ACHN (cell line): ENCODE measurements around the gene PCNX1.
"Not testable (repeated sequence)": the region's sequence is repeated elsewhere in the genome, so short reads cannot be mapped to it uniquely, and the experiment has no call there.

Experiments
- DNase-seq: peaks from one replicate; pipeline ENCODE4 v3.0.0-alpha.2; 2015
- in situ Hi-C: cut with HindIII; loops from 2 replicates; pipeline ENCODE4 v1.10.0; 2017; ENCODE audit warnings: low sequenced_read_pairs, low pct_ligation_motif_present, low pct_unique_long_range_greater_than_20kb

PCNX1 gene

DNA sequence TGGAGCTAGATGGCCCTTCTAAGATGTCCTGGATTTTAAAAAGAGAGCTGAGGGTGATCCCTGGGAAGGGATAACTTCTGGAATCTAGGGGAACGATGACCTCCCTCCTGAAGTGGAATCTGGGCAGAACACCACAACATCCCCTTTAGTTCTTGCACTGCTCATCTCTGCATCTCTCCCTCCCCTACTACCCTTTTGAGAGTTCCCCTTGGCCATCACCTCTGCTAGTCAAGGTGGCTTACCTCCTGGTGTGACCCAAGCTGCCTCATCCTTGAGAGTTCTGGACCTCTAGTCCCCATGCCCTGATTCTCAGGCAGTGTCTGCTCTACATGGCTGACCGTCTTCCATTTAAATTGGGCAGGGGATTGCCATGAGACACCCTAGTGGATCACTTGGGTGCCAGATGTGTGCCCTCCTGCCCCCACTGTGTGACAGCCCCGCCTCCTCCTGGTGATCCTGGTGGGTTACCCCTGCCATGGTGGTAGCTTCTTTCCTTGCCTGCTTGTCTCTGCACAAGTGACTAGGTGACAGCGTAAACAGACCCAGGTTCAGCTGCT, 216.4 kb downstream of the PCNX1 start:
- in situ Hi-C loops: no loop called here
- DNase-seq: no peak

DNA sequence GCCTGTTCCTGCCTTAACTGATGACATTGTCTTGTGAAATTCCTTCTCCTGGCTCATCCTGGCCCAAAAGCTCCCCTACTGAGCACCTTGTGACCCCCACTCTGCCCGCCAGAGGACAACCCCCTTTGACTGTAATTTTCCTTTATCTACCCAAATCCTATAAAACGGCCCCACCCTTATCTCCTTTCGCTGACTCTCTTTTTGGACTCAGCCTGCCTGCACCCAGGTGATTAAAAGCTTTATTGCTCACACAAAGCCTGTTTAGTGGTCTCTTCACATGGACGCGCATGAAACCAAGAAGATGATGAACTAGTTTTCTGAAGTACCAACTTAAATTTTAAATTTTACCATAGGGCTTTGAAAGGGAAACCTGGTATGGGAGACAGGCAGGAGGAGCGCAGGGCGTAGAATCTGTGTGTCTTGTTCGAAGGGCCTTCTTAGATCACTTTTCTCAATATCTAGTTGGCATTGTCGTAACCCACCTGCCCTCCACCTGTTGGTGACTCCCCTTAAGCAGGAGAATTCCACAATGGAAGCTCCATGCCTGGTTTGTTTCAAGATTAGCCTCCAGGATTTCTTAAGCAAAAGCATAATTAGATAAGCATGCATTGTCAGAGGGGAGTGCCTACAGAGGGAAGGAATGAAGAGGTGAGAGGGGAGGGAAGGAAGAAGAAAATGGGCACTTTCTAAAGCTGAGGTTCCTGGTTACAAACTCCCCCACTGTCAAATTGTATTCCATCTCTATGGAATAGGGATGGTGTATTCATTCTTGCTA, 222.6 kb downstream of the PCNX1 start:
- in situ Hi-C loops: not testable (repeated sequence)

DNA sequence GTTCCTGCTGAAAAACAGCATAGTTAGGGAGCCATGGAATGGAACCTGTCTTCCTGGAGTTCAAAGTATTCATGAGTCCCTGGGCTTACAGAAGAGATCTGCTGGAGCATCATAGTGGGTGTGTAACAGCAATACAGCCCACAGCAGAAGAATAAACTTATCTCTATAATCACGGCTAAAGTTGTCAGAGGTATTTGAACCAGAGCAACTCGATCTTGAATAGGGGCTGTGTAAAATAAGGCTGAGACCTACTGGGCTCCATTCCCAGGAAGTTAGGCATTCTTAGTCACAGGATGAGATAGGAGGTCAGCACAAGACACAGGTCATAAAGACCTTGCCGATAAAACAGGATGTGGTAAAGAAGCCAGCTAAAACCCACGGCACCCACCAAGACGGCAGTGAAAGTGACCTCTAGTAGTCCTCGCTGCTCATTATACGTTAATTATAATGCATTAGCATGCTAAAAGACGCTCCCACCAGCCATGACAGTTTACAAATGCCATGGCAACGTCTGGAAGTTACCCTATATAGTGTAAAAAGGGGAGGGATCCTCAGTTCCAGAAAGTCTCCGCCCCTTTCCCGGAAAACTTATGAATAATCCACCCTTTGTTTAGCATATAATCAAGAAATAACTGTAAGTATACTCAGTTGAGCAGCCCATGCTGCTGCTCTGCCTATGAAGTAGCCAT, 223.4 kb downstream of the PCNX1 start:
- DNase-seq: peak; percentile 43

More for the DNA sequence above, 222.6 kb downstream of the PCNX1 start:
- DNase-seq: not testable (repeated sequence)

DNA sequence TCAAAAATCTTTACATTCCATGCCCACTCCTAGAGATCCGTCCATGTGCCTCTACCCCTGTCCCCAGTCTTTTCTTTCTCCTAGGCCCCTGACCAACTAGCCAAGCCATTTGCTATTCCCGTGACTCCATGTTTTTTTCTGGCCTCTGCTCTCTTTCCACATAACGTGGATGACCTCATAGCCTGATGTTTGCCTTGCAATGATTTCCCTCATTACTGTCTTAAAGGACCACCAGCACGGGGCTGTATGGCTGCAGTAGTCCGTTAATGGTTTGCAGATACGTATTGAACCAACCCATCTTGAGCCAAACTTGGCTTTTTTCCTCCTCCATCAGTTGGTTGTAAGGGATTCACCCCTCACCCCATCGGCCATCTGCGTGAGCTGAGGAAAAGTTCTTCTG, 226.0 kb downstream of the PCNX1 start:
- in situ Hi-C loops: no loop called here
- DNase-seq: no peak

More for the DNA sequence above, 223.4 kb downstream of the PCNX1 start:
- in situ Hi-C loops: no loop called here

DNA sequence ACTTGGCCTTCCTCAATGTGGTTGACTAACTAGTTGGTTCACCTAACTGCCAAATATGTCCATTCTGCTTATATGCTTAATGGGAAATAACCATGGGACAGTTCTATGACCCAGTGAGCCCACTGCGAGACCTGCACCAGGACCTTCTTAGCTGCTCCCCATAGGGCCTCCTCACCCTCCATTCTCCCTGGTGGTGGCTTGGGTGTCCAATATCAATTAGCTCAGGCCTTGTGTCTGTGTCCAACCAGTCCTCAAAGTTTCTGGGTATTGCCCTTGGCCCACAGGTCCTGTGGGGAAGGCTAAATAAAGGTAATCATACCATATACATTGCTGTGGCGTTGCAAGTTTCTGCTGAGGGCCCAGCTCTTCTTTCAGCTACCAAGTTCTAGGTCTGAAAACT, 228.2 kb downstream of the PCNX1 start:
- in situ Hi-C loops: no loop called here
- no peak for DNase-seq

DNA sequence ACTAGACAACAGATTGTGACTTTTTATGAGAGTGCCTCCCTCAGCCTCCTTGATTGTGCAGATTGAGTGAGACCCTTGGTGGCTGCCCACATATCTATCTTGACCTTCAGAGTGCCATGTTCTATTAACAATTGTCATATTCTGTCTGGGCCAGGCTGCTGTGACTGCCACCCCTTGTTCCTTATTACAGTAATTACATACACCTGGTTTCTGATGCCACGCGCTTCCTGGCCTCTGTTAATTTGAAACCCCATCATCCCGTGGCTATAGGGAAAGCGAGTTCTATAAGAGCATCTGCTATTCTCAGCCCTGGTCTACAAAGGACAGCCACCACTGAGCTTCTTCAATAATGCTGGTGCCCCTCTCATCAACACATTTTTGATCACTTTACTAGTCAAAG, 228.7 kb downstream of the PCNX1 start:
- no peak for DNase-seq
- in situ Hi-C loops: no loop called here

DNA sequence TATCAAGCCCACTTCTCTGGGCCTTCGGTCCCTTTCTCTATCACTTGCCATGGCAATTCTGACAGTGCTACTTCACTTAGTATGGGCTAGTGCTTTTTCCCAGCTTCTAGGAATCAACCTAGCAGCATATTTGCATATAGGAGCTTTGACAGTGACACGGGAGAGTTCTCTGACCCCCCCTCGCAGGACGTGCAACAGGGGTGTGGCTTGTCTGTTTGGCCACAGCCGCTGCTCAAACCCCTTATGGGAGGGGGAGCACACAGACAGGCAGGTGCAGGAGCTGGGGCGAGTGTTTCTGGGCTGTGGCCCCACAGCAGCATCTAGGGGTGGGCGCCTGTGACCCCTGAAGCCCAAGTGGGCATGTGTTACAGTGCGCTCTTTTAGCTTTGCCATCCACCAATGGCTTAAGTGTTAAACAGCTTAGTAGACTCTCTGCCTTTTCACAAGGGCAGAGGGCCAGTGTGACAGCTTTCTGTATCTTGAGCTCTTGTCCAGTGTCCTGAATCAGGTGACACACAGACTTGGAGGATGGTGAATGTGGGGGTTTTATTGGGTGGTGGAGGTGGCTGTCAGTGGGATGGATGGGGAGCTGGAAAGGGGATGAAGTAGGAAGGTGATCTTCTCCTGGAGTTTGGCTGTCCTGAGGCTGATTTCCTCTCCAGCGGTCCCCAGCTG, 229.3 kb downstream of the PCNX1 start:
- no peak for DNase-seq
- in situ Hi-C loops: no loop called here

DNA sequence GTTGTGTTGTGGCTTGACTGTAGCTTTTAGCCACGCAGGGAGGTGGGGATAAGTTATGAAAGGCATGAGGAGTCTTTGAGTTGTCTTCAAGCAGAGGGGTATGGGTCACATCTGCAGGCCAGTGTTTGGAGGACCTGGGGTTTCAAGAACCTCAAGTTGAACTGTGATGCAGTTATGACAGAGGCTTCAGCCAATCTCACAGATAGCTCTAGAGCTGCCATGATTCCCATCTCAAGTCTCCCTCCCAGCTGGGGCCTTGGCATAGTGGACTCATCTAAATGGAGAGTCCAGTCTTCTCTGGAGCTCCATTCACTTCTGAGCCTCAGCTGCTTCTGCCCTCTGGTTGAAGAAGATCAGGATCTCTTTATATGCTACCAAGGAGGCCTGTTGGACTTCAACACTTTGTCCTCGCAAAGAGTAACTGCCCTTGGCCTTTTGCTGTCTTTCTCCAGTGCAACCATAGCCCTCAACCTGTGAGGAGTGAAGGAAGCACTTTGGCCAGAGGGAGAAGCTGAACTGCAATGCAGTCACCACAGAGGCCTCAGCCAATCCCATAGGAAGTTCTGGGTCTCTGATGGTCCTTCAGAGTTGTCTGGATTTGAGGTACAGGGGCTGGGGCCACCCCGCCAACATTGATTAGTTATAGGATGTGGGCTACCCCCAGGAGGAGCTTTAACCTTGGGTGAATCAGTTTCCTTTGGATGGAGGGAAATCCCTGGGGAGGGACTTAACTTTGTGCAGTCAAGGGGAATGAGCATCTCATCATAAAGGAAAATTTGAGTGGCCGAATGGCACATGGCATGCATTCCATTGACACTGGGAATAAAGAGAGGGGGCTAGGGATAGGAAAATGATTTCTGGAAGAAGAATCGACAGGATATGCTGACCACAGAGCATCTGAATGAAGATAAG, 230.5 kb downstream of the PCNX1 start:
- in situ Hi-C loops: no loop called here
- DNase-seq: no peak

DNA sequence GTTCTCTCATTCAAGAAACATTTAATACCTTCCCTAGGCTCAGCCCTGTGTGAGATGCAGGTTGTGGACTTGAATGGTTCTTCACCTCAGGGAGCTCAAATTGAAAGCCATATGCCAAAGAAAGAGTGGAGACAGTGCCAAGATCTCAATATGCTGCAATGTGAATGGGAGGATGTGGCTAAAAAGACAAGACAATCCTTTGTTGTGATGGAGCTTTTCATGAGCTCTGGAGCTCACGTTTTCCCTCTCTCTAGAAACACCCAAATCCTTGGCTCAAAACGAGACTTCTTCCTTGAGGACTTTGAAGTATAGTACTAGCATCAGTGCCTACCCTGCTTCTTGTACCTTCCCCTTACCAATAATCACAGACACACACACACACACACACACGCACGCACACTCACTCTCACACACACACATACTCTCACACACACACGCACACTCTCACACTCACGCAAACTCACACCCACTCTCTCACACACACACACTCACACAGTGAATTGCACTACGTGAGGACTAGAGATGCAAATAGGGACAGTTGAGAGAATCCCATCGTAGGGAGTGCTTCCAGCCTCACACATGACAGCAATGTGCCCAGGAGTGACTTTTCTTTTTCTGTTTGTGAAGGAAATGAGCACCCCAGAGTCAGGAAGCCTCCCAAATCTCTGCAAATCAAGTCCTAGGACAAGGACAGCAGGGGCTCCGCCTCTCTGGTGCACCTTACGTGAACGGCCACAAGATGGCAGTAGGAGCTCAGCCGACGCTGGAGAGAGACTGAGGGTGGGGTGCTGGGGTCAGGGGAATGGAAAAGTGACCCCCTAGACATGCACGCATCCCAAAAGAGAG, 231.4 kb downstream of the PCNX1 start:
- in situ Hi-C loops: no loop called here
- peak; percentile 50 for DNase-seq

DNA sequence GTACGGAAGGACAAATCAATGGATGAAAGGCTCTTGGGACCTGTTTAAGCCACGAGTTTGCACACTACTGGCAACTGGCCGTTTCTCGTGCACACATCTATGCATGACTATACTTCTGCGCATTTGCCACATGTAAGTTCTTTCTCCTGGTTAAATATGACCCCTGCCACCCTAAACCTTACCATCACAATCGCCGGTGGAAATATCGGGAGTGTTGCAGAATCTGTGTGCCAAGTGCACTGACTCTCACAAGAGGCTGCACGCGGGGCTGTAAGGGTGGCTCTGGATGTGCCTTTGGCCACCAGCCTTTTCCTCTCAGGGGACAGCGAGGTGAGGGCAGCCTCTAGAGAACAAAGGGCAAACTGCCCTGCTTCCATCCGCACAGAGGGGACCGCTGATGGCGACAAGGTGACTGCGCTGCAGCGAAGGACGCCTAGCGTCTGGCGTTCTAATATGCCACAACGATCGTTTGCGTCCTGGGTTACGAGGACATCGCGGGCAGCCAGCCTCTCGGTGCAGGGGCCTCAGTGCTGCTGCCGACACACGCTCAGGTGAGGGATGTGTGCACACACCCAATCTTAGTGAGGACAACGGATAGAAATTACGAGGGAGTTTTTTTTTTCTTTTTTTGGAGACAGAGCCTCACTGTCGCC, 232.2 kb downstream of the PCNX1 start:
- in situ Hi-C loops: no loop called here
- DNase-seq: no peak

DNA sequence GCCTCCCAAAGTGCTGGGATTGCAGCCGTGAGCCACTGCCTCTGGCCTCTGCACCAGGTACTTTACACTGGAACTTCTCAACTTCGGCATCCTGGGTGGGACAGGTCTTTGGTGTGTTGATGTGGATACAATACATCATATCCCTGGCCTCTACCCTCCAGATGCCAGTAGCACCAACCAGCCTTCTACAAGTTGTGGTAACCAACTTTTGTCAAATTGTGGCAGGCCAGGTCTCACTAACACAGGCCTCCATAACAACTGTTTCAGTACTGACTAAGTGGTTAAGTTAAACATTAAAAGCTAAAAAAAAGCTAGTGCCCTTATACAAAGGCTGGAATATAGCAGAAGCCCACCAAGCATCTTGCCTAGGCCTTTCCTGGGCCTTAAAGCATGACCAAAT, 232.9 kb downstream of the PCNX1 start:
- no peak for DNase-seq
- in situ Hi-C loops: no loop called here

DNA sequence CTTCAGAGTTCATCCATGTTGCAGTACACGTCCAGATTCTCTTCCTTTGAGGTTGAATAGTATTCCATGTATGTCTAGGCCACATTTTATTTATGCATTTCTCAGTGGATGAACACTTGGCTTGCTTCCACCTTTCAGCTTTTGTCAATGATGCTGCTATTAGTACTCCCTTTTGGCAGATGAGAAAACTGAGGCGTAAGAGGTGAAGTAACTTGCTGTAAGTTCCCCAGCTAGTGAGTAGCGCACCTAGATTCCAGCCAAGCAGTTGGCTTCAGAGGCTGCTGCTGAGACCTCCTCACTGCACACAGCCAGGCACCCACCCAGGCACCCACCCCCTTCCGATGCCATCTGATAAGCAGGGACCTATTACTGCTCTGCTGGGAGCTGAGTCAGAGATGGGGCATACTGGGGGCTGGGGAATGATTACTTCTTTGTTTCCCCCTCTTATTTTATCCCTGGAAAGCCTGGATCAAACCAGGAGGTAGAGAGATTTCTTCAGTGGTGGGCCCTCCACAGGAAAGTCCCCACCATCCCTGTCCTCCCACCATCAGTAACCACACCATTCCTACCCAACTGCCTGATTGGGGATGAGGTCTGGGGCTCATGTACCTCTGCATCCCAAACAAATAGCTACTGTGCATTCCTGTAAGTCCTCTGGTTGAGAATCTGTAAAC, 234.6 kb downstream of the PCNX1 start:
- DNase-seq: no peak
- in situ Hi-C loops: no loop called here

DNA sequence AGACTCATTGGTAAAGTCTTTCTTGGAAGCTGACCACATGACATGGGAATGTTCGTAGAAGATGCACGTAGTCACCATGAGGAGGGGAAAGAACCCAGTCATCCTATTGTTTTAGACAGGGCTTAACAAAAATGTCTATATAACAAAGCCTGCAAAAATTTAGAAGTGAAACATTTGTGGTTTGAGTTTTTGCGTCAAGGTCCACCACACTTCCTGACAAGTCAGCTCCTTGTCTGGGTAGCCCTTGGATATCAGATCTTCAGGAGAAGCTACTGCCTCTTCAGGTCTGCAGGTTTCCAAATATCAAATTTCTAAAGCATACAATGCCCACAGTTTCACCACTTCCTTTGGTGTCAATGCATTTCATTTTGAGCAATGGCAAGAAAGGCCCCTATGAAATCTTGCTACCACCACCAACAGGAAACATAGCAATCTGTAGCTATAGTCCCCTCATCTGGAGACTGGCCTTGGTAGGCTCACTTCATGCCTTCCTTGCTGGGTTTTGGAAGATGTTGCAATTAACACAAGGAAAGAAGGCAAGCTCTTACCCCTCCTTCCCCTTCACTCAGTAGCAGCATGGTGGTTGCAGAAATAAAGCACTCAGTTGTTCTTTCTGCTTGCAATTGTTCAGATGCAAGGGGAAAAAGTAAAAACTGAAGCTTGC, 235.2 kb downstream of the PCNX1 start:
- in situ Hi-C loops: no loop called here
- no peak for DNase-seq

DNA sequence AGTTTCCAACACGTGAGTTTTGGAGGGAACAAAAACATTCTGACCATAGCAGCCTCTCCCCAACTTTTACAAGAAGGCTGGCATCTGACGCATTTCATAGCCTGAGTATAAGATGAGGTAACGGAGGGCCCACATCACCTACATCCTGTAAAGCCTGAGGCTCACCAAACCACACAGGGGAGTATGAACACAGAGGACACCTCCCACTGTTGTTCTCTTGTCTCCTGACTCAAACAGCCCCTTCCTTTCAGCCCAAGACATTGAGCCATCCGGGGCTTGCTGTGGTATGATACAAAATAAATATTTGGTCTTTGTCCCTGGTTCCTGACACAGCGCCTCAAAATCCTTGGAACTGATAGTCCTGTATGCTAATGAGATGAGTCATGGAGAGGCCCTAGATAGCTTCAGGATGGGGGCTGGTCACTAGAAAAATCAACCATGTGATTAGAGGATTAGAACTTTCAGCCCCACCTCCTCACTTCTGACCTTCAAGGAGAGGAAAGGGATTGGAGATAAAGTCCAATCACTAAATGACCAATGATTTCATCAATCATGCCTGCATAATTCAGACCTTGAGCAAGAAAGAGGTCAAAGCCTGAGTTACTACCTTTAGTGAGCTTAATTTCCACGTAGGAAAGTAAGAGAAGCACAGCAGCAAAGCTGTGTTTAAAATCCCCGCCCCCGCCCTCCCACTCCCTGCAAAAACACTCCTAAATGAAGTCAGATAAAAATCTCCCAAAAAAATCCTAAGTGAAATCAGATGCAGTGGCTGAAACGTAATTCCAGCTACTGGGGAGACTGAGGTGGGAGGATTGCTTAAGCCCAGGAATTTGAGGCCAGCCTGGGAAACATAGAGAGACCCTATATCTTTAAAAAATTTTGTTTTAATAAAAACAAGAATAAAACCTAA, 236.4 kb downstream of the PCNX1 start:
- DNase-seq: no peak
- in situ Hi-C loops: no loop called here

DNA sequence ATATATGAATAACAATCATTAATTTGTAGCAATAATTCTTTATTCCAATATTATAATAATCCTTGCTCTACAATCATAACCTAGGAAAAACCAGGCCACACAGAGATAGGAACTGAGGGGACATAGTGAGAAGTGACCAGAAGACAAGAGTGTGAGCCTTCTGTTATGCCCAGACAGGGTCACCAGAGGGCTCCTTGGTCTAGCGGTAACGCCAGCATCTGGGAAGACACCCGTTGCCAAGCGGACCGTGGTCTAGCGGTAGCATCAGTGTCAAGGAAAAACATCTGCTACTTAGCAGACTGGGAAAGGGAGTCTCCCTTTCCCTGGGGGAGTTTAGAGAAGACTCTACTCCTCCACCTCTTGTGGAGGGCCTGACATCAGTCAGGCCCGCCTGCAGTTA, 240.1 kb downstream of the PCNX1 start:
- in situ Hi-C loops, DNase-seq: not testable (repeated sequence)
